GM23338 (cell line): Measurements from ENCODE around the gene ZDHHC1.

Experiments used
- CTCF ChIP-seq, 2 experiments: fragments of 200-600 bp in 1 of 2; sonication (generic) in 1 of 2; conservative IDR thresholded peaks; 2 replicates each; pipeline versions ENCODE4 v1.5.1 to v1.6.1; 2016 to 2017; ENCODE audit warnings: antibody characterized with exemption in 2 of 2, low read depth in 2 of 2, mild to moderate bottlenecking in 2 of 2, moderate library complexity in 1 of 2
- ETS1 ChIP-seq: IDR thresholded peaks from 2 replicates; pipeline ENCODE4 v1.6.1; 2016; ENCODE audit warnings: antibody characterized with exemption

- TF ChIP-seq CTCF (conservative IDR thresholded peaks at IDR 0.05; ENCODE audit: low read depth in 2 of 2) (no peak), ETS1 (no peak)
Measured at GRCh38 chr16:67346341-67346740, 69.9 kb downstream of the ZDHHC1 start.
